ENCODE results near the gene BAD. TPM values are rescaled to one million over a fixed set of nuclear protein-coding genes. Genes with fewer than 3 reads are reported as not detected.

Gene BAD
- total and polyA plus RNA-seq, 4 donors = 16.0 to 39.5 (median 30.2) TPM

DNA sequence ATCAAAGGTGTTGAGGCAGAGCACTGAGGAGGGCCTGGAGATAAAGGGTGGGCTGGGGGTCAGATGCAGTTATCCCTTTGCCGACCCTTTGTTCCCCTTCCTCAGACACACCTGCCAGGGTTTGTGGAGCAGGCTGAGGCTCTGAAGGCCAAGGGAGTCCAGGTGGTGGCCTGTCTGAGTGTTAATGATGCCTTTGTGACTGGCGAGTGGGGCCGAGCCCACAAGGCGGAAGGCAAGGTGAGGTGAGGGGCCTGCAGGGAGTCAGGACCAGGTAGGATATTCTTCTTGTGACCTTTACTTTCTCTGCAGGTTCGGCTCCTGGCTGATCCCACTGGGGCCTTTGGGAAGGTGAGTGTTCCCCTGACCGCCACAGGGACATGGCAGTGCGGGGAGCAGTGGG lies 36.1 kb upstream of the BAD start:
- no peaks in the 10 kb centered on the region for H3K27me3 ChIP-seq (ENCODE audit: control insufficient read depth in 4 of 4, insufficient read depth in 4 of 4, low read length in 3 of 4)
- no peak overlapping the region for H3K9ac ChIP-seq (ENCODE audit: low read depth in 1 of 2, low read length in 2 of 2)
- H3K9me3 ChIP-seq (ENCODE audit: control insufficient read depth in 4 of 4, low read length in 3 of 4) = no peaks in the 10 kb centered on the region
- H3K27ac ChIP-seq (ENCODE audit: low read depth in 1 of 2, low read length in 2 of 2) = no peak overlapping the region
- WGBS = 91% methylated on average over 7 of the region's 7 CpGs
- peaks cover 0 to 23% (median 5%) of the 10 kb centered on the region in 4 donors for H3K36me3 ChIP-seq (ENCODE audit: control insufficient read depth in 4 of 4, insufficient read depth in 3 of 4, low read depth in 1 of 4, low read length in 3 of 4)
- peaks cover 5 to 22% (median 18%) of the 10 kb centered on the region in 4 donors for H3K4me1 ChIP-seq (ENCODE audit: control insufficient read depth in 4 of 4, insufficient read depth in 4 of 4, low read length in 3 of 4)
- H3K4me3 ChIP-seq (ENCODE audit: low read depth in 1 of 3, low read length in 3 of 3) = no peak overlapping the region
- TF ChIP-seq FOXA2 (IDR thresholded peaks at IDR 0.05) (no peak), EGR1 (IDR thresholded peaks at IDR 0.05; ENCODE audit: low read depth in 2 of 2) (no peak), GABPA (IDR thresholded peaks at IDR 0.05 in 1 of 2, conservative IDR thresholded peaks at IDR 0.05 in 1 of 2) (no peak), TAF1 (conservative IDR thresholded peaks at IDR 0.05) (no peak), RXRA (IDR thresholded peaks at IDR 0.05) (no peak), SP1 (IDR thresholded peaks at IDR 0.05) (no peak), NR2F2 (IDR thresholded peaks at IDR 0.05) (no peak), FOXA1 (IDR thresholded peaks at IDR 0.05) (no peak), JUND (IDR thresholded peaks at IDR 0.05) (no peak), HNF4A (conservative IDR thresholded peaks at IDR 0.05) (no peak), YY1 (IDR thresholded peaks at IDR 0.05) (no peak)
- TF ChIP-seq, protein P1, sequence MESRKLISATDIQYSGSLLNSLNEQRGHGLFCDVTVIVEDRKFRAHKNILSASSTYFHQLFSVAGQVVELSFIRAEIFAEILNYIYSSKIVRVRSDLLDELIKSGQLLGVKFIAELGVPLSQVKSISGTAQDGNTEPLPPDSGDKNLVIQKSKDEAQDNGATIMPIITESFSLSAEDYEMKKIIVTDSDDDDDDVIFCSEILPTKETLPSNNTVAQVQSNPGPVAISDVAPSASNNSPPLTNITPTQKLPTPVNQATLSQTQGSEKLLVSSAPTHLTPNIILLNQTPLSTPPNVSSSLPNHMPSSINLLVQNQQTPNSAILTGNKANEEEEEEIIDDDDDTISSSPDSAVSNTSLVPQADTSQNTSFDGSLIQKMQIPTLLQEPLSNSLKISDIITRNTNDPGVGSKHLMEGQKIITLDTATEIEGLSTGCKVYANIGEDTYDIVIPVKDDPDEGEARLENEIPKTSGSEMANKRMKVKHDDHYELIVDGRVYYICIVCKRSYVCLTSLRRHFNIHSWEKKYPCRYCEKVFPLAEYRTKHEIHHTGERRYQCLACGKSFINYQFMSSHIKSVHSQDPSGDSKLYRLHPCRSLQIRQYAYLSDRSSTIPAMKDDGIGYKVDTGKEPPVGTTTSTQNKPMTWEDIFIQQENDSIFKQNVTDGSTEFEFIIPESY (IDR thresholded peaks at IDR 0.05) = no peak
- TF ChIP-seq, protein P2, sequence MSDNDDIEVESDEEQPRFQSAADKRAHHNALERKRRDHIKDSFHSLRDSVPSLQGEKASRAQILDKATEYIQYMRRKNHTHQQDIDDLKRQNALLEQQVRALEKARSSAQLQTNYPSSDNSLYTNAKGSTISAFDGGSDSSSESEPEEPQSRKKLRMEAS (IDR thresholded peaks at IDR 0.05) = no peak
- TF ChIP-seq, protein P3, sequence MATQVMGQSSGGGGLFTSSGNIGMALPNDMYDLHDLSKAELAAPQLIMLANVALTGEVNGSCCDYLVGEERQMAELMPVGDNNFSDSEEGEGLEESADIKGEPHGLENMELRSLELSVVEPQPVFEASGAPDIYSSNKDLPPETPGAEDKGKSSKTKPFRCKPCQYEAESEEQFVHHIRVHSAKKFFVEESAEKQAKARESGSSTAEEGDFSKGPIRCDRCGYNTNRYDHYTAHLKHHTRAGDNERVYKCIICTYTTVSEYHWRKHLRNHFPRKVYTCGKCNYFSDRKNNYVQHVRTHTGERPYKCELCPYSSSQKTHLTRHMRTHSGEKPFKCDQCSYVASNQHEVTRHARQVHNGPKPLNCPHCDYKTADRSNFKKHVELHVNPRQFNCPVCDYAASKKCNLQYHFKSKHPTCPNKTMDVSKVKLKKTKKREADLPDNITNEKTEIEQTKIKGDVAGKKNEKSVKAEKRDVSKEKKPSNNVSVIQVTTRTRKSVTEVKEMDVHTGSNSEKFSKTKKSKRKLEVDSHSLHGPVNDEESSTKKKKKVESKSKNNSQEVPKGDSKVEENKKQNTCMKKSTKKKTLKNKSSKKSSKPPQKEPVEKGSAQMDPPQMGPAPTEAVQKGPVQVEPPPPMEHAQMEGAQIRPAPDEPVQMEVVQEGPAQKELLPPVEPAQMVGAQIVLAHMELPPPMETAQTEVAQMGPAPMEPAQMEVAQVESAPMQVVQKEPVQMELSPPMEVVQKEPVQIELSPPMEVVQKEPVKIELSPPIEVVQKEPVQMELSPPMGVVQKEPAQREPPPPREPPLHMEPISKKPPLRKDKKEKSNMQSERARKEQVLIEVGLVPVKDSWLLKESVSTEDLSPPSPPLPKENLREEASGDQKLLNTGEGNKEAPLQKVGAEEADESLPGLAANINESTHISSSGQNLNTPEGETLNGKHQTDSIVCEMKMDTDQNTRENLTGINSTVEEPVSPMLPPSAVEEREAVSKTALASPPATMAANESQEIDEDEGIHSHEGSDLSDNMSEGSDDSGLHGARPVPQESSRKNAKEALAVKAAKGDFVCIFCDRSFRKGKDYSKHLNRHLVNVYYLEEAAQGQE (IDR thresholded peaks at IDR 0.05) = no peak
- TF ChIP-seq, protein P4, sequence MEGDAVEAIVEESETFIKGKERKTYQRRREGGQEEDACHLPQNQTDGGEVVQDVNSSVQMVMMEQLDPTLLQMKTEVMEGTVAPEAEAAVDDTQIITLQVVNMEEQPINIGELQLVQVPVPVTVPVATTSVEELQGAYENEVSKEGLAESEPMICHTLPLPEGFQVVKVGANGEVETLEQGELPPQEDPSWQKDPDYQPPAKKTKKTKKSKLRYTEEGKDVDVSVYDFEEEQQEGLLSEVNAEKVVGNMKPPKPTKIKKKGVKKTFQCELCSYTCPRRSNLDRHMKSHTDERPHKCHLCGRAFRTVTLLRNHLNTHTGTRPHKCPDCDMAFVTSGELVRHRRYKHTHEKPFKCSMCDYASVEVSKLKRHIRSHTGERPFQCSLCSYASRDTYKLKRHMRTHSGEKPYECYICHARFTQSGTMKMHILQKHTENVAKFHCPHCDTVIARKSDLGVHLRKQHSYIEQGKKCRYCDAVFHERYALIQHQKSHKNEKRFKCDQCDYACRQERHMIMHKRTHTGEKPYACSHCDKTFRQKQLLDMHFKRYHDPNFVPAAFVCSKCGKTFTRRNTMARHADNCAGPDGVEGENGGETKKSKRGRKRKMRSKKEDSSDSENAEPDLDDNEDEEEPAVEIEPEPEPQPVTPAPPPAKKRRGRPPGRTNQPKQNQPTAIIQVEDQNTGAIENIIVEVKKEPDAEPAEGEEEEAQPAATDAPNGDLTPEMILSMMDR (IDR thresholded peaks at IDR 0.05; ENCODE audit: low read depth, low read length, missing input control) = no peak
- no peak for DNase-seq (ENCODE audit: low spot score)
